ENCODE data around the gene ARHGAP31. TPM values are rescaled to one million over a fixed set of nuclear protein-coding genes. Genes with fewer than 3 reads are reported as not detected.

The ARHGAP31 gene
- polyA plus RNA-seq, 1 donor from 2014 or later, result not detected

GRCh38 chr3:119375106-119375505 is 80.9 kb downstream of the ARHGAP31 start:
- H3K4me2 ChIP-seq (ENCODE audit: low read length), result no peak overlapping the region
- TF ChIP-seq, protein P1, sequence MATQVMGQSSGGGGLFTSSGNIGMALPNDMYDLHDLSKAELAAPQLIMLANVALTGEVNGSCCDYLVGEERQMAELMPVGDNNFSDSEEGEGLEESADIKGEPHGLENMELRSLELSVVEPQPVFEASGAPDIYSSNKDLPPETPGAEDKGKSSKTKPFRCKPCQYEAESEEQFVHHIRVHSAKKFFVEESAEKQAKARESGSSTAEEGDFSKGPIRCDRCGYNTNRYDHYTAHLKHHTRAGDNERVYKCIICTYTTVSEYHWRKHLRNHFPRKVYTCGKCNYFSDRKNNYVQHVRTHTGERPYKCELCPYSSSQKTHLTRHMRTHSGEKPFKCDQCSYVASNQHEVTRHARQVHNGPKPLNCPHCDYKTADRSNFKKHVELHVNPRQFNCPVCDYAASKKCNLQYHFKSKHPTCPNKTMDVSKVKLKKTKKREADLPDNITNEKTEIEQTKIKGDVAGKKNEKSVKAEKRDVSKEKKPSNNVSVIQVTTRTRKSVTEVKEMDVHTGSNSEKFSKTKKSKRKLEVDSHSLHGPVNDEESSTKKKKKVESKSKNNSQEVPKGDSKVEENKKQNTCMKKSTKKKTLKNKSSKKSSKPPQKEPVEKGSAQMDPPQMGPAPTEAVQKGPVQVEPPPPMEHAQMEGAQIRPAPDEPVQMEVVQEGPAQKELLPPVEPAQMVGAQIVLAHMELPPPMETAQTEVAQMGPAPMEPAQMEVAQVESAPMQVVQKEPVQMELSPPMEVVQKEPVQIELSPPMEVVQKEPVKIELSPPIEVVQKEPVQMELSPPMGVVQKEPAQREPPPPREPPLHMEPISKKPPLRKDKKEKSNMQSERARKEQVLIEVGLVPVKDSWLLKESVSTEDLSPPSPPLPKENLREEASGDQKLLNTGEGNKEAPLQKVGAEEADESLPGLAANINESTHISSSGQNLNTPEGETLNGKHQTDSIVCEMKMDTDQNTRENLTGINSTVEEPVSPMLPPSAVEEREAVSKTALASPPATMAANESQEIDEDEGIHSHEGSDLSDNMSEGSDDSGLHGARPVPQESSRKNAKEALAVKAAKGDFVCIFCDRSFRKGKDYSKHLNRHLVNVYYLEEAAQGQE (IDR thresholded peaks at IDR 0.05; ENCODE audit: borderline replicate concordance), result no peak
- no peak for TF ChIP-seq POLR2AphosphoS5 (IDR thresholded peaks at IDR 0.05)
- TF ChIP-seq EP300 (conservative IDR thresholded peaks at IDR 0.05; ENCODE audit: poor library complexity, severe bottlenecking), result no peak
- H3K36me3 ChIP-seq (ENCODE audit: insufficient read depth, low read length), result no peaks in the 10 kb centered on the region
- no peaks in the 10 kb centered on the region for H3F3A ChIP-seq (ENCODE audit: insufficient read depth, low read length, poor library complexity, severe bottlenecking)
- H3K27ac ChIP-seq (ENCODE audit: low read length), result no peak overlapping the region
- H2AFZ ChIP-seq (ENCODE audit: low read depth, low read length), result no peak overlapping the region
- H3K4me3 ChIP-seq (ENCODE audit: low read length), result no peak overlapping the region
- H3K9ac ChIP-seq (ENCODE audit: low read length), result no peak overlapping the region
- no peaks in the 10 kb centered on the region for H3K9me3 ChIP-seq (ENCODE audit: low read length)
- H3K9me2 ChIP-seq (ENCODE audit: insufficient read depth, low read length), result no peaks in the 10 kb centered on the region
- no peaks in the 10 kb centered on the region for H3K27me3 ChIP-seq (ENCODE audit: insufficient read depth, low read depth, low read length)
- no peaks in the 10 kb centered on the region for H4K20me1 ChIP-seq (ENCODE audit: insufficient read depth)
- H3K79me2 ChIP-seq (replicated peaks; ENCODE audit: insufficient read depth, low read length), result no peaks in the 10 kb centered on the region

DNA sequence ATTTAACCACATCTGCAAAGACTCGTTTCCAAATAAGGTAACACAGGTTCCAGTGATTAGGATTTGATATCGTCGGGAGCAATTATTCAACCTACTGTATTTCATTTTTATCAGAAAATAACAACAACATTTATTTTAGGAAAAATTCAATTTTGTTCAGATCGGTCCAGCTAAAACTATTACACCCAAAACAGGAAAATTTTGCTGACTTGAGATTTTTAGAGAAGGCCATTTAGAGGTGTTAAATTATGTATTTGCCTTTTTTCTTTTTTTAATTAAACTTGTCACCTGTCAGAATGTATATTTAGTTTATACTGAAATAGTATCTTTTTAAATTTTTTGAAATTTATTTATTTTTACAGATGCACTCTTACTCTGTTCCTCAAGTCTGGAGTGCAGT is 81.3 kb downstream of the ARHGAP31 start:
- H4K20me1 ChIP-seq (ENCODE audit: insufficient read depth), result no peaks in the 10 kb centered on the region

More for the DNA sequence above, 81.3 kb downstream of the ARHGAP31 start:
- Histone ChIP-seq H2AFZ (ENCODE audit: low read depth, low read length) (no peak overlapping the region), H3K27me3 (ENCODE audit: insufficient read depth, low read depth, low read length) (no peaks in the 10 kb centered on the region), H3K36me3 (ENCODE audit: insufficient read depth, low read length) (no peaks in the 10 kb centered on the region), H3F3A (ENCODE audit: insufficient read depth, low read length, poor library complexity, severe bottlenecking) (no peaks in the 10 kb centered on the region), H3K9me3 (ENCODE audit: low read length) (no peaks in the 10 kb centered on the region), H3K27ac (ENCODE audit: low read length) (no peak overlapping the region), H3K4me3 (ENCODE audit: low read length) (no peak overlapping the region), H3K9me2 (ENCODE audit: insufficient read depth, low read length) (no peaks in the 10 kb centered on the region), H3K4me2 (ENCODE audit: low read length) (no peak overlapping the region), H3K9ac (ENCODE audit: low read length) (no peak overlapping the region), H3K79me2 (replicated peaks; ENCODE audit: insufficient read depth, low read length) (no peaks in the 10 kb centered on the region)
- TF ChIP-seq SMC3 (conservative IDR thresholded peaks at IDR 0.05; ENCODE audit: poor library complexity) (no peak), POLR2AphosphoS5 (IDR thresholded peaks at IDR 0.05) (no peak), TAF1 (IDR thresholded peaks at IDR 0.05; ENCODE audit: low read depth) (no peak), MXI1 (conservative IDR thresholded peaks at IDR 0.05; ENCODE audit: poor library complexity, severe bottlenecking) (no peak), RAD21 (conservative IDR thresholded peaks at IDR 0.05) (no peak), EP300 (conservative IDR thresholded peaks at IDR 0.05; ENCODE audit: poor library complexity, severe bottlenecking) (no peak), EZH2 (IDR thresholded peaks at IDR 0.05; ENCODE audit: borderline replicate concordance, insufficient read depth, low read length, poor library complexity, severe bottlenecking) (no peak)
- TF ChIP-seq, protein P2, sequence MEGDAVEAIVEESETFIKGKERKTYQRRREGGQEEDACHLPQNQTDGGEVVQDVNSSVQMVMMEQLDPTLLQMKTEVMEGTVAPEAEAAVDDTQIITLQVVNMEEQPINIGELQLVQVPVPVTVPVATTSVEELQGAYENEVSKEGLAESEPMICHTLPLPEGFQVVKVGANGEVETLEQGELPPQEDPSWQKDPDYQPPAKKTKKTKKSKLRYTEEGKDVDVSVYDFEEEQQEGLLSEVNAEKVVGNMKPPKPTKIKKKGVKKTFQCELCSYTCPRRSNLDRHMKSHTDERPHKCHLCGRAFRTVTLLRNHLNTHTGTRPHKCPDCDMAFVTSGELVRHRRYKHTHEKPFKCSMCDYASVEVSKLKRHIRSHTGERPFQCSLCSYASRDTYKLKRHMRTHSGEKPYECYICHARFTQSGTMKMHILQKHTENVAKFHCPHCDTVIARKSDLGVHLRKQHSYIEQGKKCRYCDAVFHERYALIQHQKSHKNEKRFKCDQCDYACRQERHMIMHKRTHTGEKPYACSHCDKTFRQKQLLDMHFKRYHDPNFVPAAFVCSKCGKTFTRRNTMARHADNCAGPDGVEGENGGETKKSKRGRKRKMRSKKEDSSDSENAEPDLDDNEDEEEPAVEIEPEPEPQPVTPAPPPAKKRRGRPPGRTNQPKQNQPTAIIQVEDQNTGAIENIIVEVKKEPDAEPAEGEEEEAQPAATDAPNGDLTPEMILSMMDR (IDR thresholded peaks at IDR 0.05; ENCODE audit: poor library complexity, severe bottlenecking), result no peak
- TF ChIP-seq, protein P1 (IDR thresholded peaks at IDR 0.05; ENCODE audit: borderline replicate concordance), result no peak

Data from neural cell (in vitro differentiated cells).